Bone marrow (tissue), 2 donors: ENCODE results near the gene PIK3R3.
"Not testable (repeated sequence)": the region's sequence is repeated elsewhere in the genome, so short reads cannot be mapped to it uniquely, and the experiment has no call there.

Experiments
- DNase-seq, 2 donors: peaks; one replicate each; lab custom pipeline; 2025; lab: John Stamatoyannopoulos, UW

The PIK3R3 gene

DNA sequence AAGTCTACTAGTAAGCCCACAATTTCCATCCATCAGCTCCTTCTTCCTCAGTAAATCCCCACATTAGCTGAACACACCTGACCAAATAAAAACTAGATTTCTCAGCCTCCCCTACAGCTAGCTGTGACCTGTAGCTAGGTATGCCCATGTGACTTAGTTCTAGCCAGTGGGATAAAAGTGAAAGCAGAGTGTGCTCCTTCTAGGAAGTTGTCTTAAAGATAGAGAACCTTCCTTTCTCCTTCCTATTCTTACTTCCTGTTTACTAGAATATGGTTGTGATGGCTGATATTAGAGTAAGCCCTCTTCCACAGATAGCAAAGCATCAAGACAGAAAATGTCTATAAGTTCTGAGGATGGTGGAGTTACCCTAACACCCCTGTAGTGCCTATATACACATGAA lies 67.0 kb downstream of the PIK3R3 start:
- DNase-seq = peak in 1 of 2 donors; percentile 5

DNA sequence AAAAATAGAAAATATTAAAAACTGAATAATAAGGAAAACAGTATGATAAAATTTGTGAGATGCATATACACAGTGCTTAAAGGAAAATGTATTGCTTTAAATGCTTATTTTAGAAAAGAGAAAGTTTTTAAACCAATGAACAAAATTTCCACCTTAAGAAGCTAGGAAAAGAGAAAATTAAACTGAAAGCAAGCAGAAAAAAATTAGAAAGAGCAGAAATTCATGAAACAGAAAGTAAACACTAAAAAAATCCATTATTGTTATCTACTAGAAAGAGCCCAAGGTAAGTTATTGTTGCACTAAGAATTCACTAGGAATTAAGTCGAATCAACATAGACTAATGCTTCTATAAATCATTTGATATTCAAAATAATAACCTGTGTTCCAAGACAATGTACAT lies 67.7 kb downstream of the PIK3R3 start:
- DNase-seq = no peak

GRCh38 chr1:46062651-46063319 lies 69.6 kb downstream of the PIK3R3 start:
- peak in 1 of 2 donors; percentile 4 for DNase-seq

DNA sequence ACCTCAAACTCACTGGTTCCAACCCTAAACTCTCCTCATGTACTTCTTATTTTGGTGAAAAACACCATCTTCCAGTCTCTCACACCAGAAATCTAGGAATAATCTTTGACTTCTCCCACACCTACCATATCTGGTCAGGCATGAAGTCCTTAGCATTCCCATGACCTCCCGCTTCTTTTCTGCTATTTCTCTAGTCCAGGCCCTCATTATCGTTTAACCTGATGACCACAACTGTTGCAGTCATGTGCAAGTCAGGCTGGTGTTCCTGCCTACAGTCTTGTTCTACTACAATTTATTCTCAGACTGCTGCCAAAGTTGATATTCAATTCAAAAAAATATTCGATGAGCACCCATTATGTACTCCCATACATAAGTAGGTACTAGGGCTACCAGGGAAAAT lies 71.3 kb downstream of the PIK3R3 start:
- DNase-seq = no peak

DNA sequence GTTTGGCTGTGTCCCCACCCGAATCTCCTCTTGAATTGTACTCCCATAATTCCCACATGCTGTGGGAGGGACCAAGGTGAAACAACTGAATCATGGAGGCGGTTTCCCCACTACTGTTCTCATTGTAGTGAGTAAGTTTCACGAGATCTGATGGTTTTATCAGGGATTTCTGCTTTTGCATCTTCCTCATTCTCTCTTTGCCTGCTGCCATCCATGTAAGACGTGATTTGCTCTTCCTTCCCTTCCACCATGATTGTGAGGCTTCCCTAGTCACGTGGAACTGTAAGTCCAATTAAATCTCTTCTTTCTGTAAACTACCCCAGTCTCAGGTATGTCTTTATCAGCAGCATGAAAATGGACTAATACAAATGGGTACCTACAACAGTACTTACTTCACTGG lies 73.5 kb downstream of the PIK3R3 start:
- no peak for DNase-seq

DNA sequence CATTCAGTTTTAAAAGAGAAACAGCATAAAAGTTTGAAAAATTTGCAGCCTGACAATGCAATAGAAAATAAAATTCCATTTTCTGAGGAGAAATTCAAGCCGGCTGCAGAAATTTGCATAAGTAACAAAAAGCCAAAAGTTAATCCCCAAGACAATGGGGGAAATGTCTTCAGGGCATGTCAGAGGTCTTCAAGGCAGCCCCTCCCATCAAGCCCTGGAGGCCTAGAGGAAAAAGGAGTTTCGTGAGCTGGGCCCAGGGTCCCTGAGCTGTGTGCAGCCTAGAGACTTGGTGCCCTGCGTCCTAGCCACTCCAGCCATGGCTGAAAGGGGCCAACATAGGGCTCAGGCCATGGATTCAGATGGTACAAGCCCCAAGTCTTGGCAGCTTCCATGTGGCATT lies 74.6 kb downstream of the PIK3R3 start:
- no peak for DNase-seq

GRCh38 chr1:46057215-46057614 lies 75.2 kb downstream of the PIK3R3 start:
- DNase-seq = not testable (repeated sequence)

DNA sequence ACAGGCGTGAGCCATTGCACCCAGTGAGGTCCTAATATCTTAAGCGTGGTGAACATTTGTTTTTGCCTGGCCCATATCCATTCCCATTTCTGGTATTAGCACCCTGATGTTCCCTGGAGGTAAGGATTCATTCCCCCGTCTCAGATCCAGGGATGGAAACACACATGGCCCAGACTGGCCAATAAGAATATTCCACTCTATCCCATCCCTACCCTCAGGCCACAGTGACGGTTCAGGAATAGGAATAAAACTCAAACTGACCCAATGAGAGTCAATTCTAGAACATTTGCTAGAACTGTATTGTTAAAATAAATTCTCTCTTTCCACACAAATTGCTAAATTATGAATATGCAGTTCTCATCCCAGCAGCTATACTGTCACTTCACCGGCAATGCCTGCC lies 76.1 kb downstream of the PIK3R3 start:
- DNase-seq = no peak

DNA sequence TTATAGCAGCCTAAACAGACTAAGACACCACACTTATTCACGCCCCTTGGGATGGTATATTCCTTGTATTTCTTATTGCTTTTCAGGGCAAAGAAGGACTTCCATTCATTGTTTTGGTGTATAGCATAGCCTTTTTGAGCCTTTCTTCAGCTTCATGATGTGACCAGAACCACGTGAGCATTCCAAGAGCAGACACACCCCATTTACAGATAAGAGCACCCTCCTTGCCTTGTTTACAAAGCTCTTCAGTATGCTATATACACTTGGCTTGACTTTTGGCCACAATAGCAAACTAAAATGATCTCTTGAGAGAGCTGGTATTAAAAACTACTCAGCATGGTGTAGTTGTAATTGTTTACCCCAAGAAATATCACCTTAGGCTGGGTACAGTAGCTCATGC lies 78.7 kb downstream of the PIK3R3 start:
- DNase-seq = no peak

DNA sequence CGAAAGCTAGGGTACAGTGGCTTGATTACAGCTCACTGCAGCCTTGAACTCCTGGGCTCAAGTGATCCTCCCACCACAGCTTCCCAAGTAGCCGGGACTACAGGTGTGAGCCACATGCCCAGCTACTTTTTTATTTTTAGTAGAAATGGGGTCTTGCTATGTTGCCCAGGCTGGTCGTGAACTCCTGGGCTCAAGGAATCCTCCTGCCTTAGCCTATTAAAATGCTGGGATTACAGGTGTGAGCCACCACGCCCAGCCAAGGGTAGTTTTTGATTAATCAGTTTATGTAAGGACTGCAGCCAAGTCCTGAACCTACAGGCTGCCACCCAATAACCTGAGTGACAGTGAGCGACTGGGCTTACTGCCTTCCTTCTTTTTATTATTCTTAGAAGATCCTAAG lies 88.3 kb downstream of the PIK3R3 start:
- DNase-seq = no peak

- peak in 1 of 2 donors; percentile 52 for DNase-seq
Measured at GRCh38 chr1:46043458-46044017, 88.9 kb downstream of the PIK3R3 start.

- no peak for DNase-seq
Measured at GRCh38 chr1:46041974-46042373, 90.5 kb downstream of the PIK3R3 start.

GRCh38 chr1:46041551-46041950 lies 90.9 kb downstream of the PIK3R3 start:
- no peak for DNase-seq

DNA sequence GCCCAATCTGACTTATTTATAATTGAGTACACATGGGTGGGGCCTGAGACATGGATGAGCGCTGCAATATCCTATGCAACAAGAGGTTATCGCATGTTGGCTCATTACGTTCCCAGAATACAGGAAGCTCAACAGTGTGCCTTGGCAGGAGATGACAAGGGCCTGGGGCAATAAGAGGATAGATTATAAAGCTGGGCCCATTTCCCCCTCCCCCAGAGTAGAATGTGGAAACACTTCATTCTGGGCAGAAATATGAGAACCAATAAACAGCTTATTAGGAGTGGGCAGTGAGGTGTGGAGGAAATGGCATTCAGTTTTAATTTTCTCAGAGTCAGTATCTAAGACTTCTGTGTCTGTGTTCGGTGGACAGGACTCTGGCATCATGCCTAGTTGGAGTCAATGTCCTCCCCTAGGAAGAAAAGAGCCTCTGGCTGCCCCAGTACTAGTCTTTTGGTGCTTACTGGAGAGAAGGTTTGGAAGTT lies 92.8 kb downstream of the PIK3R3 start:
- no peak for DNase-seq

- DNase-seq = peak; percentile 66 to 68
Measured at GRCh38 chr1:46036894-46037839, 95.3 kb downstream of the PIK3R3 start.

GRCh38 chr1:46034601-46035516 lies 97.6 kb downstream of the PIK3R3 start:
- DNase-seq = no peak

DNA sequence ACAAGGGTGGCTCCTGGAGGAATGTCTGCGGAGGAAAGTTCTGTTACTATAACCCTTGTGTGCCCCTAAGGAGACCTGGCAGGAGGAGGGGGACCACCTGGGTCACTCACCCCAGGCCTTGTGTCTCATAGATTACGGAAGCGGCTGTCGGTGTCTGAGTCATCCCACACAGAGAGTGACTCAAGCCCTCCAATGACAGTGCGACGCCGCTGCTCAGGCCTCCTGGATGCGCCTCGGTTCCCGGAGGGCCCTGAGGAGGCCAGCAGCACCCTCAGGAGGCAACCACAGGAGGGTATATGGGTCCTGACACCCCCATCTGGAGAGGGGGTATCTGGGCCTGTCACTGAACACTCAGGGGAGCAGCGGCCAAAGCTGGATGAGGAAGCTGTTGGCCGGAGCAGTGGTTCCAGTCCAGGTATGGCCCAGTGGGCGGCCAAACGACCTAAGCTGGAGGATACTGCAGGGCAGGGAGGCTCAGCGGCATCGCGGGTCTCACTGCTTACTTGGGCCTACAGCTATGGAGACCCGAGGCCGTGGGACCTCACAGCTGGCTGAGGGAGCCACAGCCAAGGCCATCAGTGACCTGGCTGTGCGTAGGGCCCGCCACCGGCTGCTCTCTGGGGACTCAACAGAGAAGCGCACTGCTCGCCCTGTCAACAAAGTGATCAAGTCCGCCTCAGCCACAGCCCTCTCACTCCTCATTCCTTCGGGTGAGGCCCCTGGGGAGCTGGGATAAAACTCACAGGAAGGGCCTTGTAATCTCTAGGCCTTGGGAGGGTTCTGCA lies 101.4 kb downstream of the PIK3R3 start:
- no peak for DNase-seq

DNA sequence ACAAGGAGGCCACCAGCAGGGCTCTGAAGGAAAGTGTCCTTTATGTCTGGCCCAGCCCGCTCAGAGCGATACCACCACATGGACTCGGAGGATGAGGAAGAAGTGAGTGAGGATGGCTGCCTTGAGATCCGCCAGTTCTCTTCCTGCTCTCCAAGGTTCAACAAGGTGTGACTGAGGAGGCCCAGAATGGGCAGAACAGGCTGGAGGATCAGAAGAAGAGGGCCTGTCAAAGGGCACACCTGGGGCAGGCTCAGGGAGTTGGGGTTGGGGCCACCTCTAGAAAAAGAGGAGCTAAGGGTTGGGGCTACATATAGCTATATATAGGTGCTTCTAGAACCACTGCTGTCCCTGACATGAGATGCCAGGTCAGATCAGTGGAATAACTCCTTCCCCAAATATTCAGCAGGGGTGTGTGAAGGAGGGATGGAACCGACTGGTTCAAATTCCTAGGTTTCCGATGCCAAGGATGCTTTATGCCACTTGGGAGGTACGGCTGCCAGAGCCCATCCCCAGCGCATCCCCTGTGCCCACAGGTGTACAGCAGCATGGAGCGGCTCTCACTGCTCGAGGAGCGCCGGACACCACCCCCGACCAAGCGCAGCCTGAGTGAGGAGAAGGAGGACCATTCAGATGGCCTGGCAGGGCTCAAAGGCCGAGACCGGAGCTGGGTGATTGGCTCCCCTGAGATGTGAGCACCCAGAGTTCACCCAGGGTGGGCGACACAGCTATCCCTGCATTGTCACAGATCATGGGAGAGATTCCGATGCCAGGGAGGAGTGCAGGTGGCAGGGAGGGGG lies 102.2 kb downstream of the PIK3R3 start:
- no peak for DNase-seq

- DNase-seq = no peak
Measured at GRCh38 chr1:46027788-46028573, 104.4 kb downstream of the PIK3R3 start.
